Endothelial cell of umbilical vein (primary cell): Measurements from ENCODE around the gene TRIM52. TPM values are rescaled to one million over a fixed set of nuclear protein-coding genes. Genes with fewer than 3 reads are reported as not detected.

Experiments
- BruUV-seq: library from RNA; stranded (reverse); fragments of 400-500 nt; replicated peaks from 2 replicates; lab custom pipeline; 2021; lab: Mats Ljungman, UMichigan
- CTCF ChIA-PET: fragments of 300-600, 350-600 bp; sonication (Branson Sonifier 250); formaldehyde crosslinking; loops from one replicate; lab custom pipeline; 2021; ENCODE audit warnings: antibody characterized with exemption, inconsistent platforms; lab: Charles Lee
- POLR2A ChIA-PET: fragments of 300-600, 350-600 bp; sonication (Branson Sonifier 250); formaldehyde crosslinking; loops from one replicate; lab custom pipeline; 2021; ENCODE audit warnings: antibody characterized with exemption, inconsistent platforms; lab: Charles Lee
- DNase-seq: peaks from one replicate; pipeline ENCODE4 v3.0.0-alpha.2; 2011; ENCODE audit warnings: low read depth, low spot score
- FAIRE-seq: peaks from 2 replicates; lab custom pipeline; 2011; peaks lifted over from hg19 to GRCh38; lab: Jason Lieb, UNC
- H2AFZ ChIP-seq: 2 replicates; pipeline ENCODE4 v1.6.0; 2012; ENCODE audit warnings: low read depth, low read length, control low read depth, inconsistent platforms
- H3K27ac ChIP-seq: 2 replicates; pipeline ENCODE4 v1.5.1; 2011; ENCODE audit warnings: low read depth, mild to moderate bottlenecking, control low read depth, low read length, moderate library complexity; ENCODE audit not compliant: insufficient read depth
- H3K27me3 ChIP-seq, 2 experiments: 2 replicates each; pipeline versions ENCODE4 v1.6.0 to v1.6.1; 2011; ENCODE audit warnings: low read length in 2 of 2, mixed read lengths in 1 of 2; ENCODE audit not compliant: control insufficient read depth in 2 of 2, insufficient read depth in 2 of 2
- H3K36me3 ChIP-seq, 2 experiments: 2 replicates in 1 of 2; 3 replicates in 1 of 2; pipeline ENCODE4 v1.5.1; 2011; ENCODE audit warnings: low read length in 2 of 2, mild to moderate bottlenecking in 1 of 2, moderate library complexity in 1 of 2; ENCODE audit not compliant: control insufficient read depth in 2 of 2, insufficient read depth in 2 of 2; ENCODE audit errors: extremely low read depth in 1 of 2
- H3K4me1 ChIP-seq: 3 replicates; pipeline ENCODE4 v1.5.1; 2011; ENCODE audit warnings: mild to moderate bottlenecking, low read length; ENCODE audit not compliant: control insufficient read depth, insufficient read depth; ENCODE audit errors: extremely low read depth
- H3K4me2 ChIP-seq: 2 replicates; pipeline ENCODE4 v1.6.1; 2011; ENCODE audit warnings: low read length, control low read depth, mixed read lengths; ENCODE audit not compliant: insufficient read depth
- H3K4me3 ChIP-seq, 3 experiments: fragments of 200-600 bp in 1 of 3; sonication (generic), shearing (Covaris generic) in 1 of 3; replicated peaks in 1 of 3; 2 replicates each; pipeline ENCODE4 v1.5.1; 2011 to 2016; ENCODE audit warnings: control low read depth in 3 of 3, low read length in 3 of 3, mild to moderate bottlenecking in 2 of 3, inconsistent platforms in 1 of 3, low read depth in 1 of 3, moderate library complexity in 1 of 3; ENCODE audit not compliant: insufficient read depth in 1 of 3
- H3K79me2 ChIP-seq: 2 replicates; pipeline ENCODE4 v1.6.0; 2012; ENCODE audit warnings: low read length, inconsistent platforms; ENCODE audit not compliant: control insufficient read depth, insufficient read depth
- H3K9ac ChIP-seq: replicated peaks from 2 replicates; pipeline ENCODE3; 2011; ENCODE audit warnings: low read length, control low read depth; ENCODE audit not compliant: insufficient read depth; ENCODE audit errors: extremely low read depth
- H3K9me1 ChIP-seq: replicated peaks from 3 replicates; pipeline ENCODE4 v1.6.0; 2011; ENCODE audit warnings: mild to moderate bottlenecking, low read length; ENCODE audit not compliant: control insufficient read depth, insufficient read depth; ENCODE audit errors: extremely low read depth
- H3K9me3 ChIP-seq: replicated peaks from 2 replicates; pipeline ENCODE4 v1.5.1; 2012; ENCODE audit warnings: low read length, inconsistent platforms; ENCODE audit not compliant: control insufficient read depth, insufficient read depth
- H4K20me1 ChIP-seq: replicated peaks from 2 replicates; pipeline ENCODE3; 2011; ENCODE audit warnings: mild to moderate bottlenecking, low read length; ENCODE audit not compliant: control insufficient read depth, insufficient read depth; ENCODE audit errors: extremely low read depth
- CTCF ChIP-seq, 2 donors: IDR thresholded peaks; 1 replicate in 1 of 2; 2 replicates in 1 of 2; pipeline ENCODE4 v1.5.1; 2011; ENCODE audit warnings: low read length in 2 of 2, mild to moderate bottlenecking in 2 of 2, moderate library complexity in 2 of 2, control low read depth in 1 of 2, inconsistent platforms in 1 of 2, low read depth in 1 of 2; ENCODE audit not compliant: insufficient read depth in 1 of 2; ENCODE audit errors: extremely low read depth in 1 of 2
- EZH2 ChIP-seq: IDR thresholded peaks from 2 replicates; pipeline ENCODE4 v1.6.1; 2012; ENCODE audit warnings: borderline replicate concordance, low read depth, mild to moderate bottlenecking, moderate library complexity, low read length, inconsistent platforms; ENCODE audit not compliant: severe bottlenecking
- FOS ChIP-seq: IDR thresholded peaks from 2 replicates; pipeline ENCODE4 v1.6.1; 2011; ENCODE audit warnings: mild to moderate bottlenecking, low read length, moderate library complexity, borderline replicate concordance; ENCODE audit not compliant: insufficient read depth
- GATA2 ChIP-seq: IDR thresholded peaks from 2 replicates; pipeline ENCODE4 v1.7.0; 2011; ENCODE audit warnings: low read depth, mild to moderate bottlenecking, moderate library complexity, mixed read lengths, low read length; ENCODE audit not compliant: insufficient read length, insufficient read depth
- JUN ChIP-seq: IDR thresholded peaks from 2 replicates; pipeline ENCODE4 v1.6.1; 2011; ENCODE audit warnings: borderline replicate concordance, low read depth; ENCODE audit not compliant: insufficient read length, insufficient read depth
- MYC ChIP-seq: IDR thresholded peaks from one replicate; pipeline ENCODE4 v1.6.1; 2011; ENCODE audit warnings: mild to moderate bottlenecking, low read depth, low read length
- POLR2A ChIP-seq: IDR thresholded peaks from 2 replicates; pipeline ENCODE4 v1.6.1; 2012; ENCODE audit warnings: low read depth, mild to moderate bottlenecking, control low read depth, low read length
- POLR2AphosphoS5 ChIP-seq: IDR thresholded peaks from 2 replicates; pipeline ENCODE4 v1.6.1; 2012; ENCODE audit warnings: low read depth, mild to moderate bottlenecking, control low read depth, low read length, moderate library complexity; ENCODE audit not compliant: insufficient read depth
- dilution Hi-C: fragments of 300-500 bp; cut with MboI; formaldehyde crosslinking; loops from one replicate; pipeline ENCODE4 v1.15.0; 2019; ENCODE audit warnings: low sequenced_read_pairs; ENCODE audit not compliant: extremely low pct_ligation_motif_present
- intact Hi-C: fragments of 100-400 bp; cut with micrococcal nuclease; formaldehyde crosslinking; loops from one replicate; pipeline ENCODE4 v1.10.0; 2022
- polyA plus RNA-seq, 4 experiments: library from polyadenylated mRNA; depleted of rRNA in 3 of 4; stranded (reverse) in 3 of 4; unstranded in 1 of 4; fragments of >200 nt; gene quantifications; 2 replicates each; pipeline versions ENCODE4 v1.2.1 to v1.2.3, GENCODE V29; 2011 to 2012; ENCODE audit warnings: missing spikeins in 1 of 4
- total RNA-seq: library from RNA; stranded (reverse); gene quantifications from 2 replicates; pipeline ENCODE4 v1.2.3, GENCODE V29; 2021
- TF ChIP-seq, protein P1 (sequence below): IDR thresholded peaks from 2 replicates; pipeline ENCODE4 v1.6.1; 2011; ENCODE audit not compliant: insufficient read depth, insufficient read length

TRIM52 gene
- total and polyA plus RNA-seq, 2 donors (not counting 3 experiments of a cell fraction or from before 2014, with no cell fraction given) = 5.6 to 10.1 TPM

GRCh38 chr5:181220178-181220515 lies 40.8 kb downstream of the TRIM52 start:
- dilution Hi-C loops = no loop called here

More at GRCh38 chr5:181220178-181220515, 40.8 kb downstream of the TRIM52 start:
- DNase-seq = no peak
- H3K27ac ChIP-seq = no peak overlapping the region
- H3K4me2 ChIP-seq = no peak overlapping the region
- no peak overlapping the region for H3K9ac ChIP-seq
- no TSS peak for BruUV-seq
- ChIA-PET CTCF (interaction anchor here (0.8 kb wide), 1 partner anchor 30 kb away, joined by 3 read pairs; no protein-coding TSS in a partner anchor), POLR2A (no interaction called here)
- no peaks in the 10 kb centered on the region for H3K9me3 ChIP-seq
- H4K20me1 ChIP-seq = no peaks in the 10 kb centered on the region
- no peaks in the 10 kb centered on the region for H3K36me3 ChIP-seq
- no peak for FAIRE-seq
- peaks cover 20% of the 10 kb centered on the region for H3K4me1 ChIP-seq
- peaks cover 5% of the 10 kb centered on the region for H3K79me2 ChIP-seq
- no peak overlapping the region for H3K4me3 ChIP-seq
- H2AFZ ChIP-seq = no peak overlapping the region
- no peaks in the 10 kb centered on the region for H3K27me3 ChIP-seq
- H3K9me1 ChIP-seq = no peaks in the 10 kb centered on the region
- intact Hi-C loops = no loop called here
- TF ChIP-seq GATA2 = no peak
- TF ChIP-seq CTCF (IDR thresholded peaks at IDR 0.05; ENCODE audit: extremely low read depth in 1 of 2, insufficient read depth in 1 of 2, low read depth in 1 of 2, low read length in 2 of 2) = no peak
- TF ChIP-seq MYC = no peak
- no peak for TF ChIP-seq POLR2AphosphoS5
- TF ChIP-seq POLR2A = no peak
- no peak for TF ChIP-seq JUN
- no peak for TF ChIP-seq FOS
- TF ChIP-seq, protein P1, sequence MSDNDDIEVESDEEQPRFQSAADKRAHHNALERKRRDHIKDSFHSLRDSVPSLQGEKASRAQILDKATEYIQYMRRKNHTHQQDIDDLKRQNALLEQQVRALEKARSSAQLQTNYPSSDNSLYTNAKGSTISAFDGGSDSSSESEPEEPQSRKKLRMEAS = no peak
- no peak for TF ChIP-seq EZH2
